GM12874 (cell line): ENCODE data around the gene CYP3A4.

Source experiments
- CTCF ChIP-seq: IDR thresholded peaks from 2 replicates; pipeline ENCODE4 v1.5.1; 2011; ENCODE audit warnings: low read depth, mild to moderate bottlenecking, control low read depth, low read length, moderate library complexity; ENCODE audit not compliant: insufficient read depth

The CYP3A4 gene

GRCh38 chr7:99752356-99752755, 31.6 kb downstream of the CYP3A4 start:
- TF ChIP-seq CTCF: no peak

- TF ChIP-seq CTCF: no peak
These were observed 35.0 kb downstream of the CYP3A4 start for GRCh38 chr7:99748846-99749579.

- TF ChIP-seq CTCF: no peak
These were observed 41.1 kb downstream of the CYP3A4 start for GRCh38 chr7:99742737-99743394.

- TF ChIP-seq CTCF: no peak
These were observed 42.6 kb downstream of the CYP3A4 start for GRCh38 chr7:99741441-99741795.

- no peak for TF ChIP-seq CTCF
These were observed 43.2 kb downstream of the CYP3A4 start for GRCh38 chr7:99740573-99741440.

GRCh38 chr7:99739699-99740572, 44.0 kb downstream of the CYP3A4 start:
- TF ChIP-seq CTCF: no peak
